Suprapubic skin (tissue), 4 donors: Measurements from ENCODE around the gene PKN1.

ENCODE experiments used
- EP300 ChIP-seq: sonication (generic); formaldehyde crosslinking; IDR thresholded peaks from one replicate; pipeline ENCODE4 v1.6.1; 2017; ENCODE audit warnings: antibody characterized with exemption
- POLR2A ChIP-seq, 2 donors: fragments of 450-650 bp; IDR thresholded peaks; one replicate each; pipeline ENCODE4 v1.6.1; 2017; ENCODE audit warnings: antibody characterized with exemption in 2 of 2, mild to moderate bottlenecking in 2 of 2, moderate library complexity in 2 of 2
- POLR2AphosphoS5 ChIP-seq, 3 donors: sonication (generic); formaldehyde crosslinking; IDR thresholded peaks; one replicate each; pipeline ENCODE4 v1.6.1; 2017; ENCODE audit warnings: antibody characterized with exemption in 3 of 3
- TF ChIP-seq, protein P1 (sequence below), 2 donors: fragments of 200-600 bp in 1 of 2; fragments of 450-650 bp in 1 of 2; sonication (generic) in 1 of 2; IDR thresholded peaks; one replicate each; pipeline ENCODE4 v1.5.1; 2016 to 2019; ENCODE audit warnings: antibody characterized with exemption in 2 of 2, mild to moderate bottlenecking in 1 of 2, moderate library complexity in 1 of 2

DNA sequence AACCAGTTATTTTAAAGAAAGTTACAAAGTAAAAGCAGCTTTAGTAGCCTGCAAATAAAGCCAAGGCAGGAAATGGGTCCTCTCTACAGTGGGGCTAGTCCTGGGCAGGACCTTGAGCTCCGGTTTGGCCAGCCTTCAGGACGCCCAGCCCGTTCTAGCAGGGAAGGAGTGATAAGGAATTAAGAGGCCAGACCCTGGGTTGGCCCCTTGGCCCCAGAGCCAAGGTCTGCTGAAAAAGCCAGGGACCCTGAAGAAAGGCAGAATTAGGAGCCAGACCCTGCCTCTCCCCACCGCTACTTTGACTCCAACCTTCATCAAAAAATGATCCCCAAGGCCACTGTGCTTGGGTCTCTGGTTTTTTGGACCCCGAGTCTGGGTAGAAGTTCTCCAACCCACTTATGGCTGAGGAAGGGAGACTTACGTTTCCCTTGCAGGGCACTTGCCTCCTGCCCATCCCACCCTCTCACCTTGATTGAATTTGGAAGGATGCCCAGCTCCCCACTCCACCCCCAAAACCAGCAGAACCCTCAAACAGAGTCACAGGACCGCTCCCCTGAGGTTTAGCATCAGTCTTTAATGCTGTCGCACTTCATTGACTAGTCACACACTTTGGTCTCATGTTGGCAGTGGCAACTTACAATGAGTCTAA, 81.2 kb downstream of the PKN1 start:
- TF ChIP-seq, protein P1, sequence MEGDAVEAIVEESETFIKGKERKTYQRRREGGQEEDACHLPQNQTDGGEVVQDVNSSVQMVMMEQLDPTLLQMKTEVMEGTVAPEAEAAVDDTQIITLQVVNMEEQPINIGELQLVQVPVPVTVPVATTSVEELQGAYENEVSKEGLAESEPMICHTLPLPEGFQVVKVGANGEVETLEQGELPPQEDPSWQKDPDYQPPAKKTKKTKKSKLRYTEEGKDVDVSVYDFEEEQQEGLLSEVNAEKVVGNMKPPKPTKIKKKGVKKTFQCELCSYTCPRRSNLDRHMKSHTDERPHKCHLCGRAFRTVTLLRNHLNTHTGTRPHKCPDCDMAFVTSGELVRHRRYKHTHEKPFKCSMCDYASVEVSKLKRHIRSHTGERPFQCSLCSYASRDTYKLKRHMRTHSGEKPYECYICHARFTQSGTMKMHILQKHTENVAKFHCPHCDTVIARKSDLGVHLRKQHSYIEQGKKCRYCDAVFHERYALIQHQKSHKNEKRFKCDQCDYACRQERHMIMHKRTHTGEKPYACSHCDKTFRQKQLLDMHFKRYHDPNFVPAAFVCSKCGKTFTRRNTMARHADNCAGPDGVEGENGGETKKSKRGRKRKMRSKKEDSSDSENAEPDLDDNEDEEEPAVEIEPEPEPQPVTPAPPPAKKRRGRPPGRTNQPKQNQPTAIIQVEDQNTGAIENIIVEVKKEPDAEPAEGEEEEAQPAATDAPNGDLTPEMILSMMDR (IDR thresholded peaks at IDR 0.05) = no peak
- TF ChIP-seq POLR2A (IDR thresholded peaks at IDR 0.05) (no peak), POLR2AphosphoS5 (IDR thresholded peaks at IDR 0.05) (no peak), EP300 (no peak)
